ENCODE results near the gene F8A3.
"Not testable (repeated sequence)": the region's sequence is repeated elsewhere in the genome, so short reads cannot be mapped to it uniquely, and the experiment has no call there.

Gene F8A3

DNA sequence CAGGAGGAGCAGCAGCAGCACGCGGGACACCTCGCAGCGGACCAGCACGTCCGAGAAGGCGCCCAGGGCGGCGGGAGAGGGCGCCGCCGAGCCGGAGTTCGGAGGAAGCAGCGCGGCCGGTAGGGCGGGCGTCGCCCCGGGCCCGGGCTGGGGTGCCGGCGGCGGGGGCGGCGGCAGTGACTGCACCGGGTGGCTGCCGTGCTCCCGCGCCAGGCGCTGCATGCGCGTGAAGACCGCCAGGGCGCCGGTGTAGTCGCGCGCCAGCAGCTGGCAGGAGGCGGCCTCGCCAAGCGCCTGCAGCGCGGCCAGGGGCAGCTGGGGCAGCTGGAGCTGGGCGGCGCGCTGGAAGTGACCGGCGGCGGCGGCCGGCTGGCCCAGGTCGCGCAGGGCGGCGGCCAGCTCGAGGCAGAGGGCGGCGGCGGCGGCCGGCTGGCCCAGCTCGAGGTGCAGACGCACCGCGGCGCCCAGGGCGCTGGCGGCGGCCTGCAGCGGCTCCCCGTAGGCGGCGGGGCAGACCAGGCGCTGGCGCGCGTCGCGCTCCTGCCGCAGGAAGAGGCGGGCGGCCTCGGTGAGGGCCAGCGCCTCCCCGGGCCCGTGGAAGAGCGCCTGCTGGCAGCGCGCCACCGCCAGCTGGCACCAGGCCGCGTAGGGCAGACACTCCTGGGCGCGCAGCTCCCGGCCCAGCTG lies 516 bp downstream of the F8A3 start:
- peak; percentile 72 for ATAC-seq (ENCODE audit: insufficient read depth, low read depth)
- not testable (repeated sequence) for H3K79me2 ChIP-seq (ENCODE audit: insufficient read depth, low read length); H3K9me3 ChIP-seq (ENCODE audit: insufficient read depth, low read length, severe bottlenecking); H3K27ac ChIP-seq (ENCODE audit: low read length); H3K4me3 ChIP-seq (ENCODE audit: low read depth in 1 of 2, low read length in 2 of 2); H3K27me3 ChIP-seq (ENCODE audit: insufficient read depth, low read length, poor library complexity); DNase-seq; H2AFZ ChIP-seq (ENCODE audit: low read depth, low read length); H3K9ac ChIP-seq (ENCODE audit: low read depth, low read length); H3K36me3 ChIP-seq (ENCODE audit: insufficient read depth, low read length); H3K4me1 ChIP-seq (ENCODE audit: insufficient read depth, low read length); H4K20me1 ChIP-seq (ENCODE audit: insufficient read depth, low read length); H3K4me2 ChIP-seq (ENCODE audit: insufficient read depth, low read length)

DNA sequence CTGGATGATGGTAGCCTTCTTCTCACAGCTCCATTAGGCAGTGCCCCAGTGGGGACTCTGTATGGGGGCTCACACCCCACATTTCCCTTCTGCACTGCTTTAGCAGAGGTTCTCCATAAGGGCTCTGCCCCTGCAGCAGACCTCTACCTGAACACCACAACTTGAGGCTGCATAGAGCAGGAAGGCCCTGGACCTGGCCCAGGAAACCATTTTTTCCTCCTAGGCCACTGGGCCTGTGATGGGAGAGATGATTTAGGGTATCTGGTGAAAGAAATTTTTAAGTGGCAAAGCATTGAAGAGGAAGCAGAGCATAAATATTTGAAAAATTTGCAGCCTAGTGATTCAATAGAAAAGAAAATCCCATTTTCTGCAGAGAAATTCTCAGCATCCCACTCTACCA lies 17.3 kb downstream of the F8A3 start:
- no peak overlapping the region for H3K4me2 ChIP-seq (ENCODE audit: insufficient read depth, low read length)
- no peaks in the 10 kb centered on the region for H3K79me2 ChIP-seq (ENCODE audit: insufficient read depth, low read length)
- DNase-seq (no peak), ATAC-seq (ENCODE audit: insufficient read depth, low read depth) (no peak)
- no peak overlapping the region for H3K4me3 ChIP-seq (ENCODE audit: low read depth in 1 of 2, low read length in 2 of 2)
- no peak overlapping the region for H2AFZ ChIP-seq (ENCODE audit: low read depth, low read length)
- no peaks in the 10 kb centered on the region for H4K20me1 ChIP-seq (ENCODE audit: insufficient read depth, low read length)
- no peak for TF ChIP-seq EZH2 (IDR thresholded peaks at IDR 0.05; ENCODE audit: borderline replicate concordance, low read depth, low read length, severe bottlenecking)
- TF ChIP-seq, protein P1, sequence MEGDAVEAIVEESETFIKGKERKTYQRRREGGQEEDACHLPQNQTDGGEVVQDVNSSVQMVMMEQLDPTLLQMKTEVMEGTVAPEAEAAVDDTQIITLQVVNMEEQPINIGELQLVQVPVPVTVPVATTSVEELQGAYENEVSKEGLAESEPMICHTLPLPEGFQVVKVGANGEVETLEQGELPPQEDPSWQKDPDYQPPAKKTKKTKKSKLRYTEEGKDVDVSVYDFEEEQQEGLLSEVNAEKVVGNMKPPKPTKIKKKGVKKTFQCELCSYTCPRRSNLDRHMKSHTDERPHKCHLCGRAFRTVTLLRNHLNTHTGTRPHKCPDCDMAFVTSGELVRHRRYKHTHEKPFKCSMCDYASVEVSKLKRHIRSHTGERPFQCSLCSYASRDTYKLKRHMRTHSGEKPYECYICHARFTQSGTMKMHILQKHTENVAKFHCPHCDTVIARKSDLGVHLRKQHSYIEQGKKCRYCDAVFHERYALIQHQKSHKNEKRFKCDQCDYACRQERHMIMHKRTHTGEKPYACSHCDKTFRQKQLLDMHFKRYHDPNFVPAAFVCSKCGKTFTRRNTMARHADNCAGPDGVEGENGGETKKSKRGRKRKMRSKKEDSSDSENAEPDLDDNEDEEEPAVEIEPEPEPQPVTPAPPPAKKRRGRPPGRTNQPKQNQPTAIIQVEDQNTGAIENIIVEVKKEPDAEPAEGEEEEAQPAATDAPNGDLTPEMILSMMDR (IDR thresholded peaks at IDR 0.05; ENCODE audit: borderline replicate concordance, extremely low read depth, low read length, poor library complexity, severe bottlenecking) = no peak
- no peaks in the 10 kb centered on the region for H3K4me1 ChIP-seq (ENCODE audit: insufficient read depth, low read length)
- H3K27me3 ChIP-seq (ENCODE audit: insufficient read depth, low read length, poor library complexity) = no peaks in the 10 kb centered on the region
- no peak overlapping the region for H3K9ac ChIP-seq (ENCODE audit: low read depth, low read length)
- no peak overlapping the region for H3K27ac ChIP-seq (ENCODE audit: low read length)
- H3K36me3 ChIP-seq (ENCODE audit: insufficient read depth, low read length) = 0 out of 2 replicates have a peak, but pooled peaks cover 4% of the 10 kb centered on the region
- H3K9me3 ChIP-seq (ENCODE audit: insufficient read depth, low read length, severe bottlenecking) = peaks cover 11% of the 10 kb centered on the region

DNA sequence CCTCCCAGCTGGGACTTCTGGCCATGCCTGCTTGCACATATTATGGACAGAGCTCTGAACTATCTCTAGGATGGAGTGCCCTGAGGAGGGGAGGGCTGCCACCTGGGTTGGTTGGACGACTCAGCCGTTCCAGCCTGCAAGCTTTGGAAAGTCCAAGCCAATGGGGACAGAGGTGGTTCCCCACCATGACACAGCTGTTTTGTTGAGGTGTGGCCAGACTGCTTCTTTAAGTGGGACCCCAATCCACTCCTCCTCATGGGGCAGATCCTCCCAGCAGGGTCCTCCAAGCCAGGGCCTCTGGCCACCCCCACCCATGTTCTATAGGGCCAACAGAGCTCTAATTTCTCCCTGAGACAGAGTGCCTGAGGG lies 22.7 kb downstream of the F8A3 start:
- Histone ChIP-seq H3K4me1 (ENCODE audit: insufficient read depth, low read length) (no peaks in the 10 kb centered on the region), H3K9me3 (ENCODE audit: insufficient read depth, low read length, severe bottlenecking) (no peaks in the 10 kb centered on the region), H2AFZ (ENCODE audit: low read depth, low read length) (no peak overlapping the region), H3K9ac (ENCODE audit: low read depth, low read length) (no peak overlapping the region), H3K27me3 (ENCODE audit: insufficient read depth, low read length, poor library complexity) (no peaks in the 10 kb centered on the region), H3K4me3 (ENCODE audit: low read depth in 1 of 2, low read length in 2 of 2) (no peak overlapping the region), H3K27ac (ENCODE audit: low read length) (no peak overlapping the region), H3K79me2 (ENCODE audit: insufficient read depth, low read length) (no peaks in the 10 kb centered on the region), H3K36me3 (ENCODE audit: insufficient read depth, low read length) (0 out of 2 replicates have a peak, but pooled peaks cover 1% of the 10 kb centered on the region), H3K4me2 (ENCODE audit: insufficient read depth, low read length) (no peak overlapping the region), H4K20me1 (ENCODE audit: insufficient read depth, low read length) (no peaks in the 10 kb centered on the region)
- DNase-seq (no peak), ATAC-seq (ENCODE audit: insufficient read depth, low read depth) (no peak)
- TF ChIP-seq EZH2 (IDR thresholded peaks at IDR 0.05; ENCODE audit: borderline replicate concordance, low read depth, low read length, severe bottlenecking) = no peak
- TF ChIP-seq, protein P1 (IDR thresholded peaks at IDR 0.05; ENCODE audit: borderline replicate concordance, extremely low read depth, low read length, poor library complexity, severe bottlenecking) = no peak

DNA sequence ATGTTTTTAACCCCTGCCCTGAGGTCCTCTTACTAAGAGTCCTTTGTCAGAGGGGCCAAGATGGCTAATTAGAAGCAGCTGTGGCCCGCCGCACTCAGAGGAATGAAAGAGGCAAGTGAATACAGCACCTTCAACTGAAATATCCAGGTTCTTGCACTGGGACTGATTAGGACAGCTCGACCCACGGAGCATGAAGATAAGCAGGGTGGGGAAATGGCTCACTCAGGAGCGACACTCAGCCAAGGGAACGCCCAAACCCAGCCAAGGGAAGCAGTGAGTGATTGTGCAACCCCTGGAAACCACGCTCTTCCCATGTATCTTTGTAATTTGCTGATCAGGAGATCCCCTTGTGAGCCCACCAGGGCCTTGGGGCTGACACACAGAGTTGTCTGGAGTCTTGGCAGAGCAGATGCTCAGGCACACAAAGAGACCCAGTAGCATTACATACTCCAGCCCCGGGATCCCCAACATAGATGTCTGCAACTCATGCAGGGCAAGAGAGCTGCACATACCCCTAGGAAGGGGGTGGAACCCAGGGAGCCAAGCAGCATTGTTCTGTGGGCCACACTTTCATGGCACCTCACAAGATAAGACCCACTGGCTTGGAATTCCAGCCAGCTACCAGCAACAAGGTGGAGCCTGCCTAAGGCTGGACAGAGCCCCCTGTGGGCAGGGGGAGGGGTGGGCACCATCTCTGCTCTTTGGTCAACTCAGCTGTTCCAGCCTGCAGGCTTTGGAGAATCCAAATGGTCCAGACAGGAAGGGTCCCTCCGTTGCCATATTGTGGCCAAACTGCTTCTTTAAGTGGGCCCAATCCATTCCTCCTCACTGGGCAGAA lies 23.3 kb downstream of the F8A3 start:
- no peaks in the 10 kb centered on the region for H3K9me3 ChIP-seq (ENCODE audit: insufficient read depth, low read length, severe bottlenecking)
- H3K4me2 ChIP-seq (ENCODE audit: insufficient read depth, low read length) = no peak overlapping the region
- H3K27ac ChIP-seq (ENCODE audit: low read length) = no peak overlapping the region
- H4K20me1 ChIP-seq (ENCODE audit: insufficient read depth, low read length) = no peaks in the 10 kb centered on the region
- DNase-seq (no peak), ATAC-seq (ENCODE audit: insufficient read depth, low read depth) (no peak)
- H3K27me3 ChIP-seq (ENCODE audit: insufficient read depth, low read length, poor library complexity) = no peaks in the 10 kb centered on the region
- no peaks in the 10 kb centered on the region for H3K36me3 ChIP-seq (ENCODE audit: insufficient read depth, low read length)
- H3K9ac ChIP-seq (ENCODE audit: low read depth, low read length) = no peak overlapping the region
- H3K4me1 ChIP-seq (ENCODE audit: insufficient read depth, low read length) = no peaks in the 10 kb centered on the region
- no peak overlapping the region for H2AFZ ChIP-seq (ENCODE audit: low read depth, low read length)
- no peak for TF ChIP-seq EZH2 (IDR thresholded peaks at IDR 0.05; ENCODE audit: borderline replicate concordance, low read depth, low read length, severe bottlenecking)
- TF ChIP-seq, protein P1 (IDR thresholded peaks at IDR 0.05; ENCODE audit: borderline replicate concordance, extremely low read depth, low read length, poor library complexity, severe bottlenecking) = no peak
- H3K79me2 ChIP-seq (ENCODE audit: insufficient read depth, low read length) = no peaks in the 10 kb centered on the region
- H3K4me3 ChIP-seq (ENCODE audit: low read depth in 1 of 2, low read length in 2 of 2) = no peak overlapping the region

Measured in DND-41 (cell line).